Vagina (tissue), 2 donors: ENCODE measurements around the gene GNAT2. TPM values are rescaled to one million over a fixed set of nuclear protein-coding genes. Genes with fewer than 3 reads are reported as not detected.

Experiments
- DNase-seq, 2 donors: peaks; one replicate each; pipeline ENCODE4 v3.0.0-alpha.2; 2017; ENCODE audit errors: extremely low spot score in 2 of 2
- H3K27ac ChIP-seq: fragments of 200-600 bp; sonication (generic); one replicate; pipeline ENCODE4 v1.5.1; 2019
- H3K27me3 ChIP-seq: fragments of 200-600 bp; sonication (generic); one replicate; pipeline ENCODE4 v1.5.1; 2019
- H3K36me3 ChIP-seq, 2 donors: fragments of 200-600 bp; sonication (generic); one replicate each; pipeline ENCODE4 v1.5.1; 2017 to 2019
- H3K4me1 ChIP-seq: fragments of 200-600 bp; sonication (generic); one replicate; pipeline ENCODE4 v1.5.1; 2019
- H3K4me3 ChIP-seq, 2 donors: fragments of 200-600 bp; sonication (generic); 1 replicate in 1 of 2; 2 replicates in 1 of 2; pipeline ENCODE4 v1.5.1; 2016 to 2019
- H3K9me3 ChIP-seq: fragments of 200-600 bp; sonication (generic); one replicate; pipeline ENCODE4 v1.5.1; 2019
- CTCF ChIP-seq, 3 experiments: fragments of 450-650 bp in 2 of 3; fragments of 200-600 bp in 1 of 3; sonication (generic) in 1 of 3; IDR thresholded peaks; one replicate each; pipeline ENCODE4 v1.5.1; 2017 to 2019; ENCODE audit warnings: antibody characterized with exemption in 3 of 3, mild to moderate bottlenecking in 2 of 3, moderate library complexity in 2 of 3
- POLR2A ChIP-seq, 2 donors: fragments of 450-650 bp; IDR thresholded peaks; one replicate each; pipeline ENCODE4 v1.6.1; 2017; ENCODE audit warnings: antibody characterized with exemption in 2 of 2, mild to moderate bottlenecking in 2 of 2, moderate library complexity in 2 of 2
- POLR2AphosphoS5 ChIP-seq, 2 donors: sonication (generic); formaldehyde crosslinking; IDR thresholded peaks; one replicate each; pipeline ENCODE4 v1.9.0; 2017; ENCODE audit warnings: antibody characterized with exemption in 2 of 2, mild to moderate bottlenecking in 2 of 2, low read depth in 1 of 2; ENCODE audit not compliant: insufficient read depth in 1 of 2
- intact Hi-C: fragments of 100-400 bp; cut with DNase I; formaldehyde crosslinking; loops from one replicate; pipeline ENCODE4 v1.15.1; 2023
- total RNA-seq: library from RNA; depleted of rRNA; stranded (reverse); fragments of >200 nt; gene quantifications from one replicate; pipeline ENCODE4 v1.2.3, GENCODE V29; 2016

The GNAT2 gene
- total RNA-seq, 1 donor from 2014 or later = not detected

GRCh38 chr1:109642626-109643025 lies 23.2 kb upstream of the GNAT2 start:
- Histone ChIP-seq H3K4me1 (peaks cover 22% of the 10 kb centered on the region), H3K9me3 (no peaks in the 10 kb centered on the region), H3K4me3 (no peak overlapping the region), H3K36me3 (no peaks in the 10 kb centered on the region), H3K27ac (no peak overlapping the region), H3K27me3 (no peaks in the 10 kb centered on the region)
- peak in 1 of 2 donors; percentile 13 for DNase-seq
- TF ChIP-seq POLR2AphosphoS5 (IDR thresholded peaks at IDR 0.05; ENCODE audit: insufficient read depth in 1 of 2, low read depth in 1 of 2) (no peak), CTCF (IDR thresholded peaks at IDR 0.05) (no peak), POLR2A (IDR thresholded peaks at IDR 0.05) (no peak)
- intact Hi-C loops = loop anchor here (5.0 kb wide), 2 partner anchors 95 to 130 kb away; partner anchors contain the start of gene GNAI3

GRCh38 chr1:109641861-109642260 lies 22.4 kb upstream of the GNAT2 start:
- H3K9me3 ChIP-seq = no peaks in the 10 kb centered on the region
- DNase-seq = peak in 1 of 2 donors; percentile 60
- intact Hi-C loops = loop anchor here (5.0 kb wide), 2 partner anchors 95 to 130 kb away; partner anchors contain the start of gene GNAI3

DNA sequence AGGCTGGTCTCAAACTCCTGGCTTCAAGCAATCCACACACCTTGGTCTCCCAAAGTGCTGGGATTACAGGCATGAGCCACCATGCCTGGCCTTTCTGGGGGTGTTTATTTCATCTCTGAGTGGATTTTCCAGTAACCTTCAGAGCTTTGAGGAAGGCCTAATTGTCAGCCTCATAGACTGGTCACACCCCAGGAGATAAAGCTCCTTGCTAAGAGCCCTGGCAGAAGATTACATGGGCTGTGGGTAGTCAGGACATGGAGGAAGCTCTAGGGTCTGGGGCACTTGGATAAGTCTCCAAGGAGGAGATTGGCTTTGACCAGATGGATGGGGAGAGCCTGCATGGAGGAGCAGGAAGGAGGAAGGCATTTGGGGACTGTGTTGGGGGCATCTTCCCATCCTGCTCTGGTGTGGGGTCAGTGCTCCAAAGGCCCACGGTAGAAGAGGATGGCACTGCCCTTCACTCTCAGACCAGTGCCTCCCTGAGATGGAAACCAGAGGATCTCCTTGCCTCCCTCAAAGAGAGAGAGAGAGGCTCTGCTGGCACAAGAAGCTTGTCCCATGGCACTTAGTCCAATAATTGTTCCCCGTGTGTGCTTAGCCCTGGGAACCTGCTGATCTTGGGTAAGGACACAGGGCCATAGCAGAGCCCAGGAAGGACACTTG lies 21.8 kb upstream of the GNAT2 start:
- TF ChIP-seq POLR2AphosphoS5 (IDR thresholded peaks at IDR 0.05; ENCODE audit: insufficient read depth in 1 of 2, low read depth in 1 of 2) (no peak), CTCF (IDR thresholded peaks at IDR 0.05) (no peak)
- intact Hi-C loops = loop anchor here (5.0 kb wide), 2 partner anchors 94 to 131 kb away; partner anchors contain the start of gene GNAI3
- Histone ChIP-seq H3K4me1 (peaks cover 28% of the 10 kb centered on the region), H3K27me3 (no peaks in the 10 kb centered on the region), H3K36me3 (no peaks in the 10 kb centered on the region), H3K4me3 (no peak overlapping the region), H3K9me3 (no peaks in the 10 kb centered on the region), H3K27ac (no peak overlapping the region)
- DNase-seq = peak in 1 of 2 donors; percentile 65

More at GRCh38 chr1:109641861-109642260, 22.4 kb upstream of the GNAT2 start:
- Histone ChIP-seq H3K4me3 (no peak overlapping the region), H3K27me3 (no peaks in the 10 kb centered on the region), H3K36me3 (no peaks in the 10 kb centered on the region), H3K27ac (no peak overlapping the region), H3K4me1 (peaks cover 22% of the 10 kb centered on the region)
- TF ChIP-seq POLR2A (IDR thresholded peaks at IDR 0.05) (no peak), POLR2AphosphoS5 (IDR thresholded peaks at IDR 0.05; ENCODE audit: insufficient read depth in 1 of 2, low read depth in 1 of 2) (no peak)

- no peaks in the 10 kb centered on the region for H3K27me3 ChIP-seq
- DNase-seq = peak; percentile 87 to 96
- intact Hi-C loops = loop anchor here (5.0 kb wide), 2 partner anchors 93 to 132 kb away; partner anchors contain the start of gene GNAI3
- H3K9me3 ChIP-seq = no peaks in the 10 kb centered on the region
- H3K36me3 ChIP-seq = no peaks in the 10 kb centered on the region
- H3K4me3 ChIP-seq = no peak overlapping the region
- H3K4me1 ChIP-seq = peaks cover 37% of the 10 kb centered on the region
- TF ChIP-seq CTCF (IDR thresholded peaks at IDR 0.05) = peak; percentile 69 to 90 (median 81)
- no peak for TF ChIP-seq POLR2A (IDR thresholded peaks at IDR 0.05)
- no peak overlapping the region for H3K27ac ChIP-seq
Observed at GRCh38 chr1:109640285-109640865, 21.0 kb upstream of the GNAT2 start.

- intact Hi-C loops = loop anchor here (5.0 to 10.0 kb wide), 3 partner anchors 93 to 345 kb away; partner anchors contain the start of genes AHCYL1 and GNAI3
- no peaks in the 10 kb centered on the region for H3K27me3 ChIP-seq
- H3K27ac ChIP-seq = no peak overlapping the region
- no peaks in the 10 kb centered on the region for H3K9me3 ChIP-seq
- DNase-seq = peak; percentile 60 to 93
- no peaks in the 10 kb centered on the region for H3K36me3 ChIP-seq
- no peak for TF ChIP-seq CTCF (IDR thresholded peaks at IDR 0.05)
- TF ChIP-seq POLR2A (IDR thresholded peaks at IDR 0.05) = no peak
- no peak for TF ChIP-seq POLR2AphosphoS5 (IDR thresholded peaks at IDR 0.05; ENCODE audit: insufficient read depth in 1 of 2, low read depth in 1 of 2)
- H3K4me3 ChIP-seq = no peak overlapping the region
- H3K4me1 ChIP-seq = peaks cover 39% of the 10 kb centered on the region
Observed at GRCh38 chr1:109639841-109640184, 20.4 kb upstream of the GNAT2 start.
